Stomach (tissue), 9 donors: Measurements from ENCODE around the gene RBKS. TPM values are rescaled to one million over a fixed set of nuclear protein-coding genes. Genes with fewer than 3 reads are reported as not detected.

Source experiments
- DNase-seq, 2 donors: peaks; one replicate each; pipeline versions ENCODE4 v3.0.0 to v3.0.0-alpha.2; 2013 to 2019
- H3K27ac ChIP-seq, 5 donors: fragments of 200-600 bp in 4 of 5; sonication (generic) in 4 of 5; one replicate each; pipeline ENCODE4 v1.5.1; 2013 to 2019; ENCODE audit warnings: mild to moderate bottlenecking in 1 of 5, moderate library complexity in 1 of 5
- H3K27me3 ChIP-seq, 3 donors: fragments of 200-600 bp; sonication (generic); one replicate each; pipeline ENCODE4 v1.5.1; 2017 to 2019; ENCODE audit warnings: mixed run types in 1 of 3
- H3K36me3 ChIP-seq, 4 donors: fragments of 200-600 bp; sonication (generic); 1 replicate in 3 of 4; 2 replicates in 1 of 4; pipeline ENCODE4 v1.5.1; 2016 to 2019
- H3K4me1 ChIP-seq, 4 donors: fragments of 200-600 bp; sonication (generic); one replicate each; pipeline ENCODE4 v1.5.1; 2016 to 2019
- H3K4me3 ChIP-seq, 4 donors: fragments of 200-600 bp; sonication (generic) in 3 of 4; one replicate each; pipeline ENCODE4 v1.5.1; 2016 to 2019; ENCODE audit warnings: mild to moderate bottlenecking in 1 of 4
- H3K9me3 ChIP-seq, 4 donors: fragments of 200-600 bp; sonication (generic); one replicate each; pipeline ENCODE4 v1.5.1; 2016 to 2019
- CTCF ChIP-seq, 7 experiments: fragments of 450-650 bp in 4 of 7; fragments of 200-600 bp in 3 of 7; sonication (generic) in 3 of 7; IDR thresholded peaks; one replicate each; pipeline ENCODE4 v1.5.1; 2016 to 2019; ENCODE audit warnings: antibody characterized with exemption in 7 of 7, control low read depth in 2 of 7, mild to moderate bottlenecking in 1 of 7
- EP300 ChIP-seq: sonication (generic); formaldehyde crosslinking; IDR thresholded peaks from one replicate; pipeline ENCODE4 v1.6.1; 2017; ENCODE audit warnings: antibody characterized with exemption
- POLR2A ChIP-seq, 4 donors: fragments of 450-650 bp; IDR thresholded peaks; one replicate each; pipeline ENCODE4 v1.6.1; 2016; ENCODE audit warnings: antibody characterized with exemption in 4 of 4, control low read depth in 2 of 4, mild to moderate bottlenecking in 1 of 4, moderate library complexity in 1 of 4
- POLR2AphosphoS5 ChIP-seq, 3 donors: sonication (generic); formaldehyde crosslinking; IDR thresholded peaks; one replicate each; pipeline ENCODE4 v1.6.1; 2016; ENCODE audit warnings: antibody characterized with exemption in 3 of 3
- WGBS, 5 donors: extraction: QIAGEN DNeasy Blood & Tissue Kit in 3 of 5; methylation state at CpG; one replicate each; pipeline versions ENCODE4 v1.1.5 to v1.1.7; 2013 to 2018; 5-methylcytosine and 5-hydroxymethylcytosine counted together
- intact Hi-C: fragments of 100-400 bp; cut with DNase I; formaldehyde crosslinking; loops from one replicate; pipeline ENCODE4 v1.15.1; 2023; ENCODE audit warnings: low total_unique reads
- polyA plus RNA-seq, 3 donors: library from polyadenylated mRNA; stranded (reverse); fragments of 200-250 nt; gene quantifications; one replicate each; pipeline ENCODE4 v1.2.3, GENCODE V29; 2013
- total RNA-seq, 5 donors: library from RNA; depleted of rRNA; stranded (reverse); fragments of >200 nt; gene quantifications; one replicate each; pipeline versions ENCODE4 v1.1.0 to v1.2.3, GENCODE V29; 2014 to 2016
- donor health status: healthy with polysubstance abuse.
- donor health status: Bipolar disorder and iron deficiency.
- donor health status: healthy.

The RBKS gene
- total and polyA plus RNA-seq, 8 donors, result 0.76 to 2.9 (median 1.9) TPM; not detected in 3

- intact Hi-C loops, result no loop called here
- no peaks in the 10 kb centered on the region for H3K27me3 ChIP-seq
- no peak overlapping the region for H3K4me3 ChIP-seq
- DNase-seq, result no peak
- 68 to 88% (median 86%) methylated on average over 5 of the region's 5 CpGs for WGBS, 5 donors
- peaks cover 0 to 7% (median 2%) of the 10 kb centered on the region in 4 donors for H3K9me3 ChIP-seq
- H3K4me1 ChIP-seq, result no peaks in the 10 kb centered on the region
- H3K27ac ChIP-seq, result no peak overlapping the region
- TF ChIP-seq CTCF (IDR thresholded peaks at IDR 0.05) (no peak), EP300 (no peak), POLR2A (IDR thresholded peaks at IDR 0.05) (no peak), POLR2AphosphoS5 (IDR thresholded peaks at IDR 0.05) (no peak)
- H3K36me3 ChIP-seq, result no peaks in the 10 kb centered on the region
Measured at GRCh38 chr2:27823135-27823534, 67.1 kb downstream of the RBKS start.

GRCh38 chr2:27822049-27822448 lies 68.1 kb downstream of the RBKS start:
- Histone ChIP-seq H3K9me3 (peaks cover 0 to 7% (median 2%) of the 10 kb centered on the region in 4 donors), H3K4me3 (no peak overlapping the region), H3K4me1 (no peaks in the 10 kb centered on the region), H3K27me3 (no peaks in the 10 kb centered on the region), H3K36me3 (no peaks in the 10 kb centered on the region), H3K27ac (no peak overlapping the region)
- intact Hi-C loops, result no loop called here
- TF ChIP-seq CTCF (IDR thresholded peaks at IDR 0.05) (no peak), POLR2AphosphoS5 (IDR thresholded peaks at IDR 0.05) (no peak), POLR2A (IDR thresholded peaks at IDR 0.05) (no peak), EP300 (no peak)
- 92 to 100% (median 93%) methylated on average over 1 of the region's 1 CpG for WGBS, 5 donors
- DNase-seq, result no peak

- Histone ChIP-seq H3K4me1 (no peaks in the 10 kb centered on the region), H3K9me3 (no peaks in the 10 kb centered on the region), H3K4me3 (no peak overlapping the region), H3K27me3 (no peaks in the 10 kb centered on the region), H3K27ac (no peak overlapping the region), H3K36me3 (no peaks in the 10 kb centered on the region)
- no peak for DNase-seq
- intact Hi-C loops, result no loop called here
- TF ChIP-seq POLR2AphosphoS5 (IDR thresholded peaks at IDR 0.05), result no peak
- TF ChIP-seq EP300, result no peak
- TF ChIP-seq CTCF (IDR thresholded peaks at IDR 0.05), result no peak
- TF ChIP-seq POLR2A (IDR thresholded peaks at IDR 0.05), result no peak
- WGBS, 5 donors, result 94 to 99% (median 97%) methylated on average over 4 of the region's 4 CpGs
Measured at GRCh38 chr2:27815860-27816438, 74.2 kb downstream of the RBKS start.

- no peaks in the 10 kb centered on the region for H3K9me3 ChIP-seq
- H3K36me3 ChIP-seq, result no peaks in the 10 kb centered on the region
- 46 to 65% (median 55%) methylated on average over 1 of the region's 1 CpG for WGBS, 5 donors
- H3K27me3 ChIP-seq, result no peaks in the 10 kb centered on the region
- no peak for TF ChIP-seq CTCF (IDR thresholded peaks at IDR 0.05)
- TF ChIP-seq POLR2AphosphoS5 (IDR thresholded peaks at IDR 0.05), result no peak
- TF ChIP-seq POLR2A (IDR thresholded peaks at IDR 0.05), result no peak
- TF ChIP-seq EP300, result no peak
- H3K27ac ChIP-seq, result no peak overlapping the region
- peaks cover 0 to 6% (median 0%) of the 10 kb centered on the region in 4 donors for H3K4me1 ChIP-seq
- H3K4me3 ChIP-seq, result no peak overlapping the region
- intact Hi-C loops, result no loop called here
- DNase-seq, result no peak
Measured at GRCh38 chr2:27814758-27815157, 75.4 kb downstream of the RBKS start.
